ENCODE results near the gene DNAAF9.
A peak's percentile ranks its signal among the peaks of the same experiment; 100 is the strongest.

DNAAF9 gene

GRCh38 chr20:3409417-3409816 is 1.9 kb upstream of the DNAAF9 start:
- no peak for DNase-seq

DNA sequence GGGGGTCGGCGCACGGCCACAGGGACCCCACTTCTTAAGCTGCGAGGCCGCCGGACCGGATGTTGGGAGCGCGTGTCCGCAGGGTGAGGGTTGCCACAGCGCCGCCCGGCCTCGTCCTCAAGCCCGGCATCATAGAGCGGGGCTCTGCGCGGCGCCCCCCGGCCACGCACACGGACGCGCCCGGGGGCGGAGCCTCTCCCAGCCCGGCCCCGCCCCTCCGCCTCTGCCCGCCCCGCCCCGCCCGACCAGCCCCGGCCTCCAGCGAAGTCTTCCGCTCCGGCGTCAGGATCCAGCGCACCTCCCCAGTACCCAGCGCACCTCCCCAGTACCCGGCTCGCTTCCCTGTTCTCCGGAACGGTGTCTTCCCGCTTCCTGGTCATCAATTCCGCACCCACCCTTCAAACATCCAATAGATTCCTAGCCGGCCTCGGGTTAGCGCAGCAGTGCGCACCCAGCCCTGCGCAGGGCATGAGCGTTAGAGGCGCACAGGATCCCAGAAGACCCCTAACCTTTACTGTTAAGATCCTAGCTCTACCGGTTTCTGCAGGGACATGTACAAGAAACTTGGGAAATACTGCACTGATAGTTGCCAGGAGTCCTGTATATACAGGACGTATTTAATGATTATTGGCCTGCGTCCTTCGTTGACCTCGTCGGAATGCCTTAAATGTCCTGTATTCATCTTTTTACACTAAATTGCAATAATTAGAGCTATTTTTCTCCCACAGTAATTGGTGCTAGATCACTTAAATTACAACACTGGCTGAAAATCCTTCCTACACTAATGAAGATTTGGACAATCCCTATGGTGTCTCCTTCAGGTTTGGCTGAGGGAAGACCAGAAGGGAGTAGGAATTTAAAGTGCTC is 535 bp upstream of the DNAAF9 start:
- peak; percentile 64 to 81 for DNase-seq

DNA sequence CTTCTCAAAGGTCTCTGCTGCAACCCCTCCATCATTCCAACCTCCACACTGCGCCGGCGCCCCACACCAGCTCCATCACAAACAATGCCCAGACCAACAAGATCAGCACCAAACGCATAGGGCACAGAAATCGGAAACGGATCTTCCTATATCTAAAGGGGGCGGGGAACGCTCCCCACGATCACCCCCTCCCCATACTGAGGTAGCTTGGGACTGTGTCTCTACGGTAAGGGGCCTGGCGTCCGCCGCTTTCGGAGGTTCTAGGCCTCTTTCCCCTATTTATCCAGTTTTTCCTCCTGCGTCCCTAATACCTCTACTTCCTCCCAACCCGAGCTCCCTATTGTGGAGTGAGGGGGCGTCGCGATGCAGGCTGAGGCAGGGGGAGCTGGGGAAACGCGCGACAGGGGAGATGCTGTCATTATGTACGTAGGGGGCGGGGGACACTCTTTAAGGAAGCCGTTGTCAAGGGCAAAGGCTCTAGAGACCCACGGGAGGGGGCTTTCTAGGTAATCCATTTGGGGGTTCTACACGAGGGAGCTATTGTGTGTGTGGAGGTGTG is 909 bp downstream of the DNAAF9 start:
- peak in 1 of 2 donors; percentile 38 for DNase-seq

DNA sequence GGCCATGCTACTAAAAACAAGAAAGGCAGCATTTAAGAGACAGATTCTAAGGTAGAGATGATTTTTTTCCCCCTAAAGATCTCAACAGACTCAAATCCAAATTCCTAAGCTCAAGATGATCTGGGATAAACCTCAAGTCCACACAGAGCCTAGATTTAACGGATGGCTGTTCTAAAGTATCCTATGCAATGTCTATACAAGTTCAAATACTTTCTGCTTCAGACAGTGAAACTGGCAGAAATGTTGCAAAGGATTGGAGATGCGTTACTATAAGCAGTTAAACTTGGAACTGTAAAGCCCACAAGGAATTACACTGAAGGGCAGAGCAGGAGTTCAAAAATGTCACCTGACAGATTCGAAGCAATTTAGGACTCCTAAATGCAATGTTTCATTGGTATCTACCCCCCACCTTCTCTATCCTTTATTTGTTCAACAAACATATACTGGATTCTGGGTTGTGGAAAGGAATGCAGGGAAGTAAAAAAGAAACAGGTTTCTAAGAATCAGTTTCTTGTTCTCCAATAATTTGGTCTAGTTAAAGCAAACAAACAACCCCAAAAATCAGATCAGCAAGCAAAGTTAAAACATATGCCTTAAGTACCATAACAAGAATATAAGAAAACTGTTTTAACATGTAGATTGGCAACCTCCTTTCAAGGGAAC is 1.6 kb downstream of the DNAAF9 start:
- no peak for DNase-seq

DNA sequence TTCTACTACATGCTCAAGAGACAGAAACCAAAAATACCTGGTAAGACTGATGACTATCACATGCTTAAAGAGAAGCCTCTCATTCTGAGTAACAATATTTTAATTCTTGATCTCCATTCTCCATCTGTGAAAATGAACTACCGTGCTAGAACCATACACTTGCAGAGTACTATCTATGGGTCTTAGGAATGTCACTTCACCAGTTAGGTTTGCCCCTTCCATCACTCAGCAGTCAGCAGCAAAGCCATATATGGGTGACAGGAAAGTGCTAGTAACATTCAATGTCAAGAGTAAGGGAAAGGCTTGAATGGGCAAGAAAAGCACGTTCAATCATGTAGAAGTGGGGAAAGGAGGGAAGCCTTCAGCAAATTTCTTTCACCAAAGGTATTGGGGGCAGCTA is 2.3 kb downstream of the DNAAF9 start:
- DNase-seq: no peak

DNA sequence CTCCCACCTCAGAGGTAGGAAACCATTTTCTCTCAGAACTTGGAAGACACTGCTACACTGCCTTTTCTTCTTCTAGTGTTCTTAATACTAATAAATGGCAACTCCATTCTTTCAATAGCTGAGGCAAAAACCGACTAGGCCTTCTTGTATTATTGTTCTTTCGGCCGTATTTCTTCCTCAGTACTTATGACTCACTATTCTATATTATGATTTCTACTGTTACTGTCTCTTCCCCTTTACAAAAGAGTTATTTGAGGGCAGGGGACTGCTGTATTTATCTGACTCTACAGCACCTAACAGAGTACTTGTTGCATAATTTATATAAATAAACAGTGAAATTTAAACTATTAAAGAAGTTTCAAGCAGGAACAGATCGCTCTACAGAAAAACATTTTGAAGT is 3.1 kb downstream of the DNAAF9 start:
- DNase-seq: no peak

DNA sequence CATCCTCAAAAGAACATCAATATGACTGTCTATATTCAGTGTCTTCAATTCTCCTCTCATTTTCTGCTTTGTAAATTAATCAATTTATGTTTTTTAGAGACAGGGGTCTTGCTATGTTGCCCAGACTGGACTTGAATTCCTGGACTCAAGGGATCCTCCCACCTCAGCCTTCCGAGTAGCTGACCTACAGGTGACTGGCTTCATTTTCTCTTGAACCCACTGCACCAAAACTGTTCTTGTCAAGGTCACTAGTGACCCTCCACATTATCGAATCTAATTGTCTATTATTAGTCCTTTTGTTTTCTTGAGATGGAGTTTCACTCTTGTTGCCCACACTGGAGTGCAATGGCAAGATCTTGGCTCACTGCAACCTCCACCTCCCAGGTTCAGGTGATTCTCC is 3.7 kb downstream of the DNAAF9 start:
- no peak for DNase-seq

GRCh38 chr20:3402453-3402852 is 5.0 kb downstream of the DNAAF9 start:
- DNase-seq: no peak

DNA sequence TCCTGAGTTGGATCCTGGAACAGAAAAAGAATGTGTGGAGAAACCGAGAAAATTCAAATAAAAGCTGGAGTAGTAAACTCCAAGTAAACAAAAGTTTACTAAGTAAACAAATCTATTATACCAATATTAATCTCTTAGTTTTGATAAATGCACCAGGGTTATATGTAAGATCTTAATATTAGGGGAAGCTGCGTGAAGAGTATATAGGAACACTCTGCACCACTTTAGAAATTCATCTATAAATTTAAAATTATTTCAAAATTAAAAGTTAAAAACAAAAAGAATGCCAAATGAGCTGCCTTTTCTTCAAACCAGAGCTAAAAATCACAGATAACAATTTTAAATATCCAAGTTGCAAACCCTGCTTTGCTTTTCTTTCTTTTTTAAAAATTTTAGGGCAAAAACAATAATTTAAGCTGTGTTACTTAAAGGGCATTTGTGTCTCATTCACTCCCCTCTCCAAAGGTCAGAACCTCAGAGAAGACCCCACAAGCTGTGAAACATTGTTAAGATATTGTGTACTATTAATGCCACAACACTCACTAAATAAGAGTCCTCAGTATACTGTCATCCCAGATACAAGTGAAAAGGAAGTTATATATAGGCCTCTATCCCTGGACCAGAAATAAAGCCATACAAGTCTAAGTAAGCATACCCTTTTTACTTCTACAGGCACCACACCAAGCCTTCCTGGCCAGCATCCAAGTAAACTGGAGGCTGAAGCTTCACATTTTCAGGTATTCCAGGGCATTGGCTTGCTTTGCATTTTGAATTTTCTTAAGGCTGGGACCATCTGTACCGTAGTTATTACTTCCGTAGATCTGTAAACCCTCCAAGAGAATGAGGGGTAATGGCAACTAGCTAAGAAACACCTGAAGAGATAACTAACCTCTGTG is 7.0 kb downstream of the DNAAF9 start:
- DNase-seq: no peak

DNA sequence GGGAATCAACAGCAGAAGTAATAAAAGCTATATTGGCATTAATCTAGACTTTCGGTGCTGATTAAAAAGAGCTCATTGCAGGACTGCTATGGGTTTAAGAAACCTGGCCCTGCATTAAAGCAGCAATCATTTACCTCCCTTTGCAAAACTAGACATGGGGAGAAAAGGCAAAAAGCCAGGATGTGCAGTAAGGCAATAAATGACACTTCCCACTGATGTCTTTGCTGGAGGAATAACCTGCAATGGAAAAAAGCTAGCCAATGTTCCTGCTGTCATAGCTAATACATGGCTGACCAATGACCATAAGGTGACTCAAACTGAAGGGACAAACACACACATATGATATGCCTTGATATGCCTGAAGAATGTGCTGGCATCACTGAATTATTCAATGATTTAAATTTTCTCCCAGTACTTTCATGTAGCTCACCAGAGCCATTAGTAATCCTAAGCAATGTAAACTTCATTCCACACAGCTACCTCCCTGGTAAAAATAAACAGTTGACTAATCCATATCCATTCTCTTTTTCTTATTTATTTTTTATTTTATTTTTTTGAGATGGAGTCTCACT is 8.7 kb downstream of the DNAAF9 start:
- no peak for DNase-seq

GRCh38 chr20:3396492-3396891 is 11.0 kb downstream of the DNAAF9 start:
- no peak for DNase-seq

DNA sequence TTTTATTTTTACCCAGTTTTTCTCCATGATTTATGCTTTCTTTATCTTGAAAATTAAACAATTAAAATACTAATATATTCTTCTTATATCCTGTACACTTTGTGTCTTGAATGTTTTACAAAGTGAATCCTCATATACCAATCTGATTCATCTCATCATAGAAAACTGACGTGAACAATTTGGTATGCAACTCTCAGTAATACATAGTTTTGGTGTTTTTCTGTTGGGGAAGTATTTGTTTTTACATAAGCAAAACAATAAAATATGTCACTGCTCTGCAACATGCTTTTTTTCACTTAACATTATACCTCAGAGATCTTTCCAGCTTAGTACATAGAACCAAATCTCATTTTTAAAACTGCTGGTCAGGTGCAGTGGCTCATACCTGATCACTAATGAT is 14.7 kb downstream of the DNAAF9 start:
- no peak for DNase-seq

DNA sequence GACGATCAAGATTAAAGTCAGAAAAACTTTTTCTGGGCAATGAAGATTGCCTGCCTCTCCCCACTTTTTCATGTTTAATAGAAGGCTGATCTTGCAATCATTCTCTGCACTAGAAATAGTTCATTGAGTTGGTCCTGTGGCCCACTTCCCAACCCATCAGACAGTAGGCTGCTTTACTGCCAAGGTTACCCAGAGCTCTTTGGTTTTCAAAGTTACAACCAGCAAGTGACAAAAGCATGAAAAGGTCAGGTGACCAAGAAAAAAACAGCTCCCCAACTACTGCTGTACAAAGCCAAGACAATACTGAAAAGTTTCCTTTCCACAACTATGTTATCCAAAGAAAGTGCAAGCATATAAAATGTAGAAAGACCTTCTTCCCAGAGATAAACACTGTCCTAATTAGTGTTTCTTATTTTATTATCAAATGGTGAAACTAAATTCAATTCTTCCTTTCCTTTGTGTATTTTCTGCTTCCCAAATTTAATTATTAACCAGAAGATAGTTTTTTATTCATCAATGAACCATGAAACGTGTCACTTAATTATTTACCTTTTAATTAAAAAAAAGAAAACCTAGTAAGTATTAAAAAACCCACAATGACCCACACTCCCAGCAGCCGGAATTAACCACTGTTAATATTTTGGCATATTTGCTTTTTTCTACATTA is 16.6 kb downstream of the DNAAF9 start:
- DNase-seq: peak in 1 of 2 donors; percentile 52

DNA sequence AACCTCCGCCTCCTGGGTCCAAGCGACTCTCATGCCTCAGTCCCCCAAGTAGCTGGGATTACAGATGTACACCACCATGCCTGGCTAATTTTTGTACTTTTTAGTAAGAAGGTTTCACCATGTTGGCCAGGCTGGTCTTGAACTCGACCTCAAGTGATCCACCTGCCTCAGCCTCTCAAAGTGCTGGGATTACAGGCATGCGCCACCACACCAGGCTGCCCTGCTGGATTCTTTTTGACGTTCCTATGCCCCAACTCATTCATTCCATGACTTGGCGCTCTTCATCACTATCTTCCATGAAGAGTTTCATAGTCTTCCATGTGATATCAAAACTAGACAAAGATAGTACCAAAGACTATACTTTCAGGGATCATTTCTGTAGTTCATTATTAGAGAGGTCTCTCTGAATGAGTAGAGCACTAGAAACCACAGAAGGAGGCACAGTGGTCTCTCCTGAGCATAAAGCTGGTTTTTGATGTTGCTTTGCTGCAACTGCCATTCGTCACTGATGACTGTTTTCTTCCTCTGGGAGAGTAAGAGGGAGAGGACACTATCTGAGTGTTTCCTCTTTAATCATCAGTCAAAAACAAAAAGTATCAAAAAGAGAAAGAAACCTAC is 23.5 kb downstream of the DNAAF9 start:
- no peak for DNase-seq

GRCh38 chr20:3382836-3383235 is 24.6 kb downstream of the DNAAF9 start:
- DNase-seq: no peak

- peak in 1 of 2 donors; percentile 54 for DNase-seq
These were observed 27.0 kb downstream of the DNAAF9 start for GRCh38 chr20:3380228-3381070.

GRCh38 chr20:3378138-3378537 is 29.3 kb downstream of the DNAAF9 start:
- no peak for DNase-seq

DNA sequence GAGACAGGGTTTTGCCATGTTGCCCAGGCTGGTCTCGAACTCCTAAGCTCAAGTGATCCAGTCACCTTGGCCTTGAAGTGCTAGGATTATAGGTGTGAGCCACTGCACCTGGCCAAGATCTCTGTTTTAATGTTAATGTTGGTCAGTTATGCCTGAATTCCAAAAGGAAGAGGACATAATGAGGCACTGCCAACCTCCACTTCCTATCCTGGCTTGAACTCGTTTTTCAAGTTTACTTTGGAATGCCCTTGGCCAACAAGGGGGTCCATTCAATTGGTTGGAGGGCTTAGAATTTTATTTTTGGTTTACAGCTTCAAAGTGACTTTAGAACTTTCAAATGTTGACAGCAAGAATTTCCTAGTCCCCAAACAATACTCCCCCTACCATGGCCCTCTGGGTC is 29.8 kb downstream of the DNAAF9 start:
- DNase-seq: no peak

- DNase-seq: no peak
These were observed 33.2 kb downstream of the DNAAF9 start for GRCh38 chr20:3374296-3374695.

DNA sequence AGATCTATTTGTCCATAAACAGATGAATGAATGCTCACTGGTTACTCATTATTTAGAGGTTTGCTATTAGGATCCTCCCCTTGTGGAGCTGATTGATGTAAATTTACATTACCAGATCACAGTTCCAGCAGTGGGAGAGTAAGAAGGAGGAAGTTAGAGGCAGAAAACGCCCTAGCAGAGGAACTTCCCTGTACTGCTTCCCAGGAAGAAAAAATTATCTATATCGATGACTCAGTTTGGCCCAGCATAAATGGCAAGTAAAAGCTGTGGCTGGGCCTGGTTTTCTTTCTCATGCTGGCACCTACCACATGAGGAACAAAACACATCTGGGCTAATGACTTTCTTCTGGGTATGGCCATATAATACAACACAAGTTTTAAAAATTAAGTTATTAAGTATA is 35.7 kb downstream of the DNAAF9 start:
- no peak for DNase-seq

GRCh38 chr20:3367089-3367488 is 40.4 kb downstream of the DNAAF9 start:
- no peak for DNase-seq
